ENCODE data around the gene PPP3CA. TPM values are rescaled to one million over a fixed set of nuclear protein-coding genes. Genes with fewer than 3 reads are reported as not detected.

Gene PPP3CA
- total and polyA plus RNA-seq, 2 of the 8 experiments (the other 6 are each of a cell fraction or from before 2014, with no cell fraction given) = 7.9 to 35.0 TPM

- H3K4ac ChIP-seq (replicated peaks; ENCODE audit: insufficient read length, low read depth, low read length) = no peak overlapping the region
- H3K27me3 ChIP-seq (replicated peaks in 1 of 4; ENCODE audit: control insufficient read depth in 3 of 4, extremely low read depth in 1 of 4, insufficient read depth in 3 of 4, low read length in 3 of 4) = no peaks in the 10 kb centered on the region
- no peak overlapping the region for H3K56ac ChIP-seq (replicated peaks; ENCODE audit: insufficient read length, low read depth, low read length)
- peaks cover 3 to 7% (median 3%) of the 10 kb centered on the region in 4 experiments; a peak in 5 of 7 replicates for H3K4me1 ChIP-seq (replicated peaks in 1 of 4; ENCODE audit: control insufficient read depth in 3 of 4, insufficient read depth in 4 of 4, low read length in 3 of 4)
- no peak overlapping the region for H3K23ac ChIP-seq (ENCODE audit: insufficient read length)
- H2AFZ ChIP-seq (ENCODE audit: low read length) = no peak overlapping the region
- no peaks in the 10 kb centered on the region for H3K9me3 ChIP-seq (ENCODE audit: insufficient read depth in 2 of 2, low read depth in 1 of 2, low read length in 1 of 2)
- FAIRE-seq (no peak), DNase-seq (ENCODE audit: low read depth in 1 of 2, low spot score in 2 of 2) (no peak)
- H3K14ac ChIP-seq (ENCODE audit: insufficient read length) = no peak overlapping the region
- no peak overlapping the region for H4K91ac ChIP-seq (replicated peaks; ENCODE audit: insufficient read length, low read length)
- ChIA-PET CTCF (ENCODE audit: partially characterized antibody) (interaction anchor here (0.6 kb wide), 1 partner anchor 1415 kb away, joined by 5 read pairs; no protein-coding TSS in a partner anchor), POLR2A (ENCODE audit: partially characterized antibody) (no interaction called here)
- no peaks in the 10 kb centered on the region; the same call in 1 of the 2 replicates for H3K79me1 ChIP-seq (ENCODE audit: low read depth, low read length)
- no peak overlapping the region for H3K4me3 ChIP-seq (ENCODE audit: extremely low read depth in 1 of 4, insufficient read depth in 2 of 4, low read depth in 3 of 4, low read length in 4 of 4)
- H2BK5ac ChIP-seq (ENCODE audit: low read depth, low read length) = no peak overlapping the region
- H3K18ac ChIP-seq (ENCODE audit: extremely low read depth, low read length) = no peak overlapping the region
- no peak overlapping the region for H2BK15ac ChIP-seq (ENCODE audit: low read length)
- H2AK5ac ChIP-seq (ENCODE audit: low read depth, low read length) = no peak overlapping the region
- H3K9ac ChIP-seq (replicated peaks in 1 of 4; ENCODE audit: extremely low read depth in 1 of 4, low read depth in 3 of 4, low read length in 3 of 4) = no peak overlapping the region
- H4K20me1 ChIP-seq (replicated peaks in 1 of 2; ENCODE audit: control insufficient read depth in 1 of 2, insufficient read depth in 2 of 2, low read length in 2 of 2) = peaks cover 0 to 2% of the 10 kb centered on the region in 2 experiments
- no peak overlapping the region for H2BK12ac ChIP-seq (ENCODE audit: low read depth, low read length)
- no peak overlapping the region for H3K27ac ChIP-seq (ENCODE audit: low read depth, low read length)
- H4K5ac ChIP-seq (ENCODE audit: insufficient read length, low read depth, low read length) = no peak overlapping the region
- no peak overlapping the region for H2BK20ac ChIP-seq (ENCODE audit: low read length)
- no peak overlapping the region for H2BK120ac ChIP-seq (replicated peaks; ENCODE audit: low read depth, low read length)
- no peaks in the 10 kb centered on the region for H3K36me3 ChIP-seq (ENCODE audit: control insufficient read depth in 2 of 4, insufficient read depth in 4 of 4, low read length in 3 of 4)
- H4K8ac ChIP-seq (ENCODE audit: extremely low read depth, insufficient read depth, low read length) = no peak overlapping the region
- no peaks in the 10 kb centered on the region for H3K23me2 ChIP-seq (ENCODE audit: low read depth, low read length)
- 93% methylated on average over 3 of the region's 3 CpGs; no CpG with 5 or more reads in 1 of the 2 experiments for WGBS, 2 experiments (ENCODE audit: extremely low coverage in 1 of 2, insufficient coverage in 1 of 2, insufficient read length in 1 of 2, insufficient replicate concordance in 2 of 2, low coverage in 1 of 2, low lambda C conversion rate in 2 of 2, missing lambda C conversion rate in 1 of 2)
- no peak overlapping the region for H3K4me2 ChIP-seq (ENCODE audit: insufficient read depth in 1 of 2, low read depth in 2 of 2, low read length in 2 of 2)
- peaks cover 0 to 37% of the 10 kb centered on the region in 2 experiments; a peak in 2 of 4 replicates for H3K79me2 ChIP-seq (ENCODE audit: control insufficient read depth in 1 of 2, insufficient read depth in 2 of 2, low read length in 2 of 2)
Measured at GRCh38 chr4:101299899-101300540, 47.3 kb downstream of the PPP3CA start.

Data from H1 (cell line).